DND-41 (cell line): ENCODE measurements around the gene IMPDH1.

Experiments
- EZH2 ChIP-seq: IDR thresholded peaks from 3 replicates; pipeline ENCODE4 v1.6.1; 2012; ENCODE audit warnings: borderline replicate concordance, low read depth, mild to moderate bottlenecking, moderate library complexity, low read length, inconsistent platforms; ENCODE audit not compliant: severe bottlenecking
- TF ChIP-seq, protein P1 (sequence below): IDR thresholded peaks from 2 replicates; pipeline ENCODE4 v1.5.1; 2012; ENCODE audit warnings: borderline replicate concordance, low read length, moderate library complexity, mild to moderate bottlenecking; ENCODE audit not compliant: poor library complexity, severe bottlenecking; ENCODE audit errors: extremely low read depth

DNA sequence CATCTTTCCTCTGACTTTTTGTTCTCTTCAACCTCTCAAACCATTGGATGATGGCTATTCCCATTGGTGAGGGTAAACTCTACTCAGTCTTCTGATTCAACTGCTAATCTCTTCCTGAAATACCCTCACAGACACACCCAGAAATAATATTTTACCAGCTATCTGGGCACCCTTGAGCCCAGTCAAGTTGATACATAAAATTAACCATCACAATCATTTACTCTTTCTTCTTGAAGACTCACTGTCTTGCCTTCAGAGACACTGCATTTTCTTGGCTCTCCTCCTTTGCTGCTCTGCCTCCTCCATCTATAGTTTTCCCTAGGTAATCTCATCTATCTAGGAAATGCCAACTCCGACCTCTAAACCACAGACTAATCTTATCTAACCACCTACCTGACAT, 35.7 kb downstream of the IMPDH1 start:
- no peak for TF ChIP-seq EZH2
- TF ChIP-seq, protein P1, sequence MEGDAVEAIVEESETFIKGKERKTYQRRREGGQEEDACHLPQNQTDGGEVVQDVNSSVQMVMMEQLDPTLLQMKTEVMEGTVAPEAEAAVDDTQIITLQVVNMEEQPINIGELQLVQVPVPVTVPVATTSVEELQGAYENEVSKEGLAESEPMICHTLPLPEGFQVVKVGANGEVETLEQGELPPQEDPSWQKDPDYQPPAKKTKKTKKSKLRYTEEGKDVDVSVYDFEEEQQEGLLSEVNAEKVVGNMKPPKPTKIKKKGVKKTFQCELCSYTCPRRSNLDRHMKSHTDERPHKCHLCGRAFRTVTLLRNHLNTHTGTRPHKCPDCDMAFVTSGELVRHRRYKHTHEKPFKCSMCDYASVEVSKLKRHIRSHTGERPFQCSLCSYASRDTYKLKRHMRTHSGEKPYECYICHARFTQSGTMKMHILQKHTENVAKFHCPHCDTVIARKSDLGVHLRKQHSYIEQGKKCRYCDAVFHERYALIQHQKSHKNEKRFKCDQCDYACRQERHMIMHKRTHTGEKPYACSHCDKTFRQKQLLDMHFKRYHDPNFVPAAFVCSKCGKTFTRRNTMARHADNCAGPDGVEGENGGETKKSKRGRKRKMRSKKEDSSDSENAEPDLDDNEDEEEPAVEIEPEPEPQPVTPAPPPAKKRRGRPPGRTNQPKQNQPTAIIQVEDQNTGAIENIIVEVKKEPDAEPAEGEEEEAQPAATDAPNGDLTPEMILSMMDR, result no peak
